ENCODE results near the gene PRPF6. TPM values are rescaled to one million over a fixed set of nuclear protein-coding genes. Genes with fewer than 3 reads are reported as not detected.
A peak's percentile ranks its signal among the peaks of the same experiment; 100 is the strongest.

PRPF6 gene
- total and polyA plus RNA-seq, 2 donors from 2014 or later: 51.3 to 73.3 TPM

- Histone ChIP-seq H3K27ac (ENCODE audit: low read depth in 2 of 2, low read length in 2 of 2) (peak overlapping the region; percentile 37 to 57), H3K4me3 (ENCODE audit: low read length in 3 of 3) (no peak overlapping the region), H3K27me3 (ENCODE audit: control insufficient read depth, insufficient read depth, low read length) (no peaks in the 10 kb centered on the region), H3K4me1 (ENCODE audit: control insufficient read depth in 2 of 3, insufficient read depth in 2 of 3, low read depth in 1 of 3, low read length in 3 of 3) (peaks cover 4 to 59% (median 14%) of the 10 kb centered on the region in 3 donors), H3K9ac (ENCODE audit: low read length in 3 of 3) (peak overlapping the region in 1 of 3 donors; percentile 26), H3K36me3 (ENCODE audit: control insufficient read depth in 2 of 3, insufficient read depth in 3 of 3, low read length in 3 of 3) (no peaks in the 10 kb centered on the region), H3K9me3 (ENCODE audit: control insufficient read depth in 2 of 3, insufficient read depth in 1 of 3, low read length in 3 of 3) (no peaks in the 10 kb centered on the region)
- TF ChIP-seq, protein P1, sequence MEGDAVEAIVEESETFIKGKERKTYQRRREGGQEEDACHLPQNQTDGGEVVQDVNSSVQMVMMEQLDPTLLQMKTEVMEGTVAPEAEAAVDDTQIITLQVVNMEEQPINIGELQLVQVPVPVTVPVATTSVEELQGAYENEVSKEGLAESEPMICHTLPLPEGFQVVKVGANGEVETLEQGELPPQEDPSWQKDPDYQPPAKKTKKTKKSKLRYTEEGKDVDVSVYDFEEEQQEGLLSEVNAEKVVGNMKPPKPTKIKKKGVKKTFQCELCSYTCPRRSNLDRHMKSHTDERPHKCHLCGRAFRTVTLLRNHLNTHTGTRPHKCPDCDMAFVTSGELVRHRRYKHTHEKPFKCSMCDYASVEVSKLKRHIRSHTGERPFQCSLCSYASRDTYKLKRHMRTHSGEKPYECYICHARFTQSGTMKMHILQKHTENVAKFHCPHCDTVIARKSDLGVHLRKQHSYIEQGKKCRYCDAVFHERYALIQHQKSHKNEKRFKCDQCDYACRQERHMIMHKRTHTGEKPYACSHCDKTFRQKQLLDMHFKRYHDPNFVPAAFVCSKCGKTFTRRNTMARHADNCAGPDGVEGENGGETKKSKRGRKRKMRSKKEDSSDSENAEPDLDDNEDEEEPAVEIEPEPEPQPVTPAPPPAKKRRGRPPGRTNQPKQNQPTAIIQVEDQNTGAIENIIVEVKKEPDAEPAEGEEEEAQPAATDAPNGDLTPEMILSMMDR (IDR thresholded peaks at IDR 0.05; ENCODE audit: borderline replicate concordance, extremely low read depth, insufficient read depth): no peak
- intact Hi-C loops (cut with DNase I): no loop called here
- no peak for FAIRE-seq
- DNase-seq: peak in 1 of 5 donors; percentile 81
Observed at GRCh38 chr20:63951398-63952209, 29.3 kb upstream of the PRPF6 start.

GRCh38 chr20:63952210-63952535 is 28.8 kb upstream of the PRPF6 start:
- H3K9ac ChIP-seq (ENCODE audit: low read length in 3 of 3): no peak overlapping the region
- intact Hi-C loops (cut with DNase I): no loop called here

DNA sequence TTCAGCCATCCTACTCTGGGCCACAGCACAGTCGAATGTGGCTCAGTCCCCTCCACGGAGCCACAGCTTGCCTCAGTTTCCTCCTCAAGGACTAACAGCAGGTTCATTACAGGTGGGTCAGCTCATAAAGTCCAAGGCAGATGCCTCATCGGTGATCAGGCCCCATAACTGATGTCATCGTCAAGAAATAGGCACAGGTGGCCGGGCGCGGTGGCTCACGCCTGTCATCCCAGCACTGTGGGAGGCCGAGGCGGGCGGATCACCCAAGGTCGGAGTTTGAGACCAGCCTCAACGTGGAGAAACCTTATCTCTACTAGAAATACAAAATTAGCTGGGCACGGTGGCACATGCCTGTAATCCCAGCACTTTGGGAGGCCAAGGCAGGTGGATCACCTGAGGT is 28.2 kb upstream of the PRPF6 start:
- TF ChIP-seq, protein P1 (IDR thresholded peaks at IDR 0.05; ENCODE audit: borderline replicate concordance, extremely low read depth, insufficient read depth): no peak

More at GRCh38 chr20:63952210-63952535, 28.8 kb upstream of the PRPF6 start:
- no peaks in the 10 kb centered on the region for H3K9me3 ChIP-seq (ENCODE audit: control insufficient read depth in 2 of 3, insufficient read depth in 1 of 3, low read length in 3 of 3)
- no peaks in the 10 kb centered on the region for H3K36me3 ChIP-seq (ENCODE audit: control insufficient read depth in 2 of 3, insufficient read depth in 3 of 3, low read length in 3 of 3)
- TF ChIP-seq, protein P1 (IDR thresholded peaks at IDR 0.05; ENCODE audit: borderline replicate concordance, extremely low read depth, insufficient read depth): no peak
- peaks cover 4 to 59% (median 14%) of the 10 kb centered on the region in 3 donors for H3K4me1 ChIP-seq (ENCODE audit: control insufficient read depth in 2 of 3, insufficient read depth in 2 of 3, low read depth in 1 of 3, low read length in 3 of 3)
- no peak overlapping the region for H3K27ac ChIP-seq (ENCODE audit: low read depth in 2 of 2, low read length in 2 of 2)
- no peaks in the 10 kb centered on the region for H3K27me3 ChIP-seq (ENCODE audit: control insufficient read depth, insufficient read depth, low read length)
- no peak for DNase-seq
- FAIRE-seq: no peak
- H3K4me3 ChIP-seq (ENCODE audit: low read length in 3 of 3): no peak overlapping the region

More for the DNA sequence above, 28.2 kb upstream of the PRPF6 start:
- Histone ChIP-seq H3K27ac (ENCODE audit: low read depth in 2 of 2, low read length in 2 of 2) (no peak overlapping the region), H3K4me1 (ENCODE audit: control insufficient read depth in 2 of 3, insufficient read depth in 2 of 3, low read depth in 1 of 3, low read length in 3 of 3) (peaks cover 4 to 63% (median 14%) of the 10 kb centered on the region in 3 donors), H3K27me3 (ENCODE audit: control insufficient read depth, insufficient read depth, low read length) (no peaks in the 10 kb centered on the region), H3K9me3 (ENCODE audit: control insufficient read depth in 2 of 3, insufficient read depth in 1 of 3, low read length in 3 of 3) (no peaks in the 10 kb centered on the region), H3K9ac (ENCODE audit: low read length in 3 of 3) (no peak overlapping the region), H3K4me3 (ENCODE audit: low read length in 3 of 3) (no peak overlapping the region), H3K36me3 (ENCODE audit: control insufficient read depth in 2 of 3, insufficient read depth in 3 of 3, low read length in 3 of 3) (no peaks in the 10 kb centered on the region)
- FAIRE-seq (no peak), DNase-seq (no peak)
- intact Hi-C loops (cut with DNase I): no loop called here
